ENCODE measurements around the gene MARCHF5. TPM values are rescaled to one million over a fixed set of nuclear protein-coding genes. Genes with fewer than 3 reads are reported as not detected.

MARCHF5 gene
- polyA plus RNA-seq, 2 of the 4 experiments (the other 2 are of a cell fraction), result 24.7 to 37.3 TPM

DNA sequence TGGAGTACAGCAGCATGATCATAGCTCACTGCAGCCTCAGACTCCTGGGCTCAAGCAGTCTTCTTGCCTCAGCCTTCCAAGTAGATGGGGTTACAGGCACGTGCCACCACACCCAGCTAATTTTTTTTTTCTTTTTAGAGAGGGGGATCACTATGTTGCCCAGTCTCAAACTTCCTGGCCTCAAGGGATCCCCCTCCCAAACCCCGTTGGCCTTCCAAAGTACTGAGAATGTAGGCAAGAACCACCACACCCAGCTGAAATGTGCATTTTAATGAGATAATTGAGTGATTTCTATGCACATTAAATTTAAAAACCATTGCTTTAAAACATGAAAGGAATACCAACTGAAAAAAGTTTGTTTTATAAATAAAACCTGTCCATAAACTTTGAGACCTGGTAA lies 25.6 kb downstream of the MARCHF5 start (continued):
- no peak for TF ChIP-seq CEBPB (IDR thresholded peaks at IDR 0.05)
- TF ChIP-seq EP300 (IDR thresholded peaks at IDR 0.05), result no peak
- no peak for TF ChIP-seq NPAS2 (CRISPR knock-in tag; IDR thresholded peaks at IDR 0.05; ENCODE audit: borderline replicate concordance)
- TF ChIP-seq ZFP36 (IDR thresholded peaks at IDR 0.05; ENCODE audit: borderline replicate concordance, partially characterized antibody), result no peak
- TF ChIP-seq RFX5 (IDR thresholded peaks at IDR 0.05), result no peak

DNA sequence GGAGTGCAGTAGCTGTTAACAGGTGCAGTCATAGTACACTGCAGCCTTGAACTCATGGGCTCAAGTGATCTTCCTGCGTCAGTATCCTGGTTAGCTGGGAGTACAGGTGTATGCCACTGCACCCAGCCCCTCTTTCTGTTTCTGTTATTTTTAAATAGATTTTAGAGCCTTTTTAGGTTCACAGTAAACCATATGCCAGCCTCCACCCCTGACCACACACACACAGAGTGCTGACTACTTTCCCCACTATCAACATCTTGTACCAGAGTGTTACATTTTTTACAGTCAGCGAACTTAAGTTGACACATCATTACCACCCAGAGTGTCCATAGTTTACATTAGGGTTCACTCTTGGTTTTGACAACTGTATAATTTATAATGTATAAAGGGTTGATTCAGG lies 32.1 kb downstream of the MARCHF5 start:
- DNase-seq (ENCODE audit: low read depth in 1 of 2, low spot score in 1 of 2), result no peak
- POLR2A ChIA-PET, result no interaction called here
- Histone ChIP-seq H3K4me3 (no peak overlapping the region), H3K4me1 (peaks cover 8% of the 10 kb centered on the region), H3K9me3 (no peaks in the 10 kb centered on the region), H3K4me2 (no peak overlapping the region), H3K27ac (no peak overlapping the region)
- TF ChIP-seq, protein P1, sequence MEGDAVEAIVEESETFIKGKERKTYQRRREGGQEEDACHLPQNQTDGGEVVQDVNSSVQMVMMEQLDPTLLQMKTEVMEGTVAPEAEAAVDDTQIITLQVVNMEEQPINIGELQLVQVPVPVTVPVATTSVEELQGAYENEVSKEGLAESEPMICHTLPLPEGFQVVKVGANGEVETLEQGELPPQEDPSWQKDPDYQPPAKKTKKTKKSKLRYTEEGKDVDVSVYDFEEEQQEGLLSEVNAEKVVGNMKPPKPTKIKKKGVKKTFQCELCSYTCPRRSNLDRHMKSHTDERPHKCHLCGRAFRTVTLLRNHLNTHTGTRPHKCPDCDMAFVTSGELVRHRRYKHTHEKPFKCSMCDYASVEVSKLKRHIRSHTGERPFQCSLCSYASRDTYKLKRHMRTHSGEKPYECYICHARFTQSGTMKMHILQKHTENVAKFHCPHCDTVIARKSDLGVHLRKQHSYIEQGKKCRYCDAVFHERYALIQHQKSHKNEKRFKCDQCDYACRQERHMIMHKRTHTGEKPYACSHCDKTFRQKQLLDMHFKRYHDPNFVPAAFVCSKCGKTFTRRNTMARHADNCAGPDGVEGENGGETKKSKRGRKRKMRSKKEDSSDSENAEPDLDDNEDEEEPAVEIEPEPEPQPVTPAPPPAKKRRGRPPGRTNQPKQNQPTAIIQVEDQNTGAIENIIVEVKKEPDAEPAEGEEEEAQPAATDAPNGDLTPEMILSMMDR (IDR thresholded peaks at IDR 0.05), result no peak
- TF ChIP-seq, protein P2, sequence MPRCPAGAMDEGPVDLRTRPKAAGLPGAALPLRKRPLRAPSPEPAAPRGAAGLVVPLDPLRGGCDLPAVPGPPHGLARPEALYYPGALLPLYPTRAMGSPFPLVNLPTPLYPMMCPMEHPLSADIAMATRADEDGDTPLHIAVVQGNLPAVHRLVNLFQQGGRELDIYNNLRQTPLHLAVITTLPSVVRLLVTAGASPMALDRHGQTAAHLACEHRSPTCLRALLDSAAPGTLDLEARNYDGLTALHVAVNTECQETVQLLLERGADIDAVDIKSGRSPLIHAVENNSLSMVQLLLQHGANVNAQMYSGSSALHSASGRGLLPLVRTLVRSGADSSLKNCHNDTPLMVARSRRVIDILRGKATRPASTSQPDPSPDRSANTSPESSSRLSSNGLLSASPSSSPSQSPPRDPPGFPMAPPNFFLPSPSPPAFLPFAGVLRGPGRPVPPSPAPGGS (IDR thresholded peaks at IDR 0.05), result no peak
- TF ChIP-seq, protein P3, sequence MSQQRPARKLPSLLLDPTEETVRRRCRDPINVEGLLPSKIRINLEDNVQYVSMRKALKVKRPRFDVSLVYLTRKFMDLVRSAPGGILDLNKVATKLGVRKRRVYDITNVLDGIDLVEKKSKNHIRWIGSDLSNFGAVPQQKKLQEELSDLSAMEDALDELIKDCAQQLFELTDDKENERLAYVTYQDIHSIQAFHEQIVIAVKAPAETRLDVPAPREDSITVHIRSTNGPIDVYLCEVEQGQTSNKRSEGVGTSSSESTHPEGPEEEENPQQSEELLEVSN (IDR thresholded peaks at IDR 0.05; ENCODE audit: borderline replicate concordance, low read depth), result no peak
- TF ChIP-seq EHMT2 (IDR thresholded peaks at IDR 0.05; ENCODE audit: low read depth), result no peak
- TF ChIP-seq CBX2 (IDR thresholded peaks at IDR 0.05; ENCODE audit: borderline replicate concordance, low read depth), result no peak
- TF ChIP-seq MAZ (IDR thresholded peaks at IDR 0.05; ENCODE audit: borderline replicate concordance, low read depth, low read length), result no peak
- TF ChIP-seq, protein P4, sequence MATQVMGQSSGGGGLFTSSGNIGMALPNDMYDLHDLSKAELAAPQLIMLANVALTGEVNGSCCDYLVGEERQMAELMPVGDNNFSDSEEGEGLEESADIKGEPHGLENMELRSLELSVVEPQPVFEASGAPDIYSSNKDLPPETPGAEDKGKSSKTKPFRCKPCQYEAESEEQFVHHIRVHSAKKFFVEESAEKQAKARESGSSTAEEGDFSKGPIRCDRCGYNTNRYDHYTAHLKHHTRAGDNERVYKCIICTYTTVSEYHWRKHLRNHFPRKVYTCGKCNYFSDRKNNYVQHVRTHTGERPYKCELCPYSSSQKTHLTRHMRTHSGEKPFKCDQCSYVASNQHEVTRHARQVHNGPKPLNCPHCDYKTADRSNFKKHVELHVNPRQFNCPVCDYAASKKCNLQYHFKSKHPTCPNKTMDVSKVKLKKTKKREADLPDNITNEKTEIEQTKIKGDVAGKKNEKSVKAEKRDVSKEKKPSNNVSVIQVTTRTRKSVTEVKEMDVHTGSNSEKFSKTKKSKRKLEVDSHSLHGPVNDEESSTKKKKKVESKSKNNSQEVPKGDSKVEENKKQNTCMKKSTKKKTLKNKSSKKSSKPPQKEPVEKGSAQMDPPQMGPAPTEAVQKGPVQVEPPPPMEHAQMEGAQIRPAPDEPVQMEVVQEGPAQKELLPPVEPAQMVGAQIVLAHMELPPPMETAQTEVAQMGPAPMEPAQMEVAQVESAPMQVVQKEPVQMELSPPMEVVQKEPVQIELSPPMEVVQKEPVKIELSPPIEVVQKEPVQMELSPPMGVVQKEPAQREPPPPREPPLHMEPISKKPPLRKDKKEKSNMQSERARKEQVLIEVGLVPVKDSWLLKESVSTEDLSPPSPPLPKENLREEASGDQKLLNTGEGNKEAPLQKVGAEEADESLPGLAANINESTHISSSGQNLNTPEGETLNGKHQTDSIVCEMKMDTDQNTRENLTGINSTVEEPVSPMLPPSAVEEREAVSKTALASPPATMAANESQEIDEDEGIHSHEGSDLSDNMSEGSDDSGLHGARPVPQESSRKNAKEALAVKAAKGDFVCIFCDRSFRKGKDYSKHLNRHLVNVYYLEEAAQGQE (IDR thresholded peaks at IDR 0.05), result no peak
- TF ChIP-seq ZC3H11A (IDR thresholded peaks at IDR 0.05), result no peak
- TF ChIP-seq, protein P5, sequence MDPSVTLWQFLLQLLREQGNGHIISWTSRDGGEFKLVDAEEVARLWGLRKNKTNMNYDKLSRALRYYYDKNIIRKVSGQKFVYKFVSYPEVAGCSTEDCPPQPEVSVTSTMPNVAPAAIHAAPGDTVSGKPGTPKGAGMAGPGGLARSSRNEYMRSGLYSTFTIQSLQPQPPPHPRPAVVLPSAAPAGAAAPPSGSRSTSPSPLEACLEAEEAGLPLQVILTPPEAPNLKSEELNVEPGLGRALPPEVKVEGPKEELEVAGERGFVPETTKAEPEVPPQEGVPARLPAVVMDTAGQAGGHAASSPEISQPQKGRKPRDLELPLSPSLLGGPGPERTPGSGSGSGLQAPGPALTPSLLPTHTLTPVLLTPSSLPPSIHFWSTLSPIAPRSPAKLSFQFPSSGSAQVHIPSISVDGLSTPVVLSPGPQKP (IDR thresholded peaks at IDR 0.05; ENCODE audit: low read depth, low read length), result no peak
- no peak for TF ChIP-seq NPAS2 (CRISPR knock-in tag; IDR thresholded peaks at IDR 0.05; ENCODE audit: borderline replicate concordance)
- TF ChIP-seq RAD21 (conservative IDR thresholded peaks at IDR 0.05 in 1 of 2, IDR thresholded peaks at IDR 0.05 in 1 of 2), result no peak
- no peak for TF ChIP-seq RNF2 (IDR thresholded peaks at IDR 0.05; ENCODE audit: borderline replicate concordance, low read depth)
- TF ChIP-seq KDM1A (IDR thresholded peaks at IDR 0.05; ENCODE audit: low read depth), result no peak
- TF ChIP-seq NR3C1 (IDR thresholded peaks at IDR 0.05), result no peak
- TF ChIP-seq JUNB (IDR thresholded peaks at IDR 0.05), result no peak
- TF ChIP-seq HOXB13 (CRISPR knock-in tag; IDR thresholded peaks at IDR 0.05; ENCODE audit: low read depth), result no peak
- no peak for TF ChIP-seq HEYL (CRISPR knock-in tag; IDR thresholded peaks at IDR 0.05)
- TF ChIP-seq ZNF302 (CRISPR knock-in tag; IDR thresholded peaks at IDR 0.05), result no peak
- no peak for ATAC-seq
- CTCF ChIA-PET, result no interaction called here
- no peak for FAIRE-seq
- WGBS (ENCODE audit: missing lambda C conversion rate), result 91% methylated on average over 2 of the region's 2 CpGs
